AG04449 (cell line): ENCODE measurements around the gene FAM50A.

ENCODE experiments used
- CTCF ChIA-PET: fragments of 350-600 bp; formaldehyde crosslinking; extraction: SDS; loops from one replicate; lab custom pipeline; 2021; ENCODE audit warnings: antibody characterized with exemption; lab: Yijun Ruan, JAX
- POLR2A ChIA-PET: fragments of 400-600, 350-600 bp; formaldehyde crosslinking; extraction: SDS; loops from one replicate; lab custom pipeline; 2020; ENCODE audit warnings: antibody characterized with exemption, inconsistent platforms; lab: Yijun Ruan, JAX
- DNase-seq: peaks from one replicate; pipeline ENCODE4 v3.0.0-alpha.2; 2010; ENCODE audit warnings: low read depth, low spot score
- H3K4me3 ChIP-seq: 2 replicates; pipeline ENCODE4 v1.5.1; 2011; ENCODE audit warnings: low read depth, mild to moderate bottlenecking, control low read depth, low read length
- CTCF ChIP-seq: IDR thresholded peaks from one replicate; pipeline ENCODE4 v1.5.1; 2011; ENCODE audit warnings: mild to moderate bottlenecking, moderate library complexity, low read length, control low read depth, inconsistent platforms; ENCODE audit not compliant: insufficient read depth; ENCODE audit errors: missing control alignments

Gene FAM50A

GRCh38 chrX:154473683-154474082 lies 29.7 kb downstream of the FAM50A start:
- no peak for TF ChIP-seq CTCF
- POLR2A ChIA-PET: interaction anchor here (1.2 kb wide), 1 partner anchor 11 kb away, joined by 3 read pairs; no protein-coding TSS in a partner anchor
- CTCF ChIA-PET: no interaction called here
- H3K4me3 ChIP-seq: no peak overlapping the region
- no peak for DNase-seq

- no peak for DNase-seq
- TF ChIP-seq CTCF: no peak
- no peak overlapping the region for H3K4me3 ChIP-seq
- CTCF ChIA-PET: interaction anchor here (1.1 to 2.9 kb wide), 3 partner anchors 9 to 18 kb away, joined by 3 to 9 read pairs (median 4); partner anchors contain the start of gene UBL4A
- POLR2A ChIA-PET: interaction anchor here (0.6 to 1.4 kb wide), 3 partner anchors 13 to 507 kb away, joined by 3 to 4 read pairs (median 4); partner anchors contain the start of gene SLC10A3
Observed at GRCh38 chrX:154476821-154477220, 32.9 kb downstream of the FAM50A start.

- H3K4me3 ChIP-seq: peak overlapping the region; percentile 63
- TF ChIP-seq CTCF: no peak
- ChIA-PET POLR2A (interaction anchor here (0.9 to 2.0 kb wide), 2 partner anchors 12 to 18 kb away, joined by 4 to 16 read pairs; no protein-coding TSS in a partner anchor), CTCF (interaction anchor here (1.5 to 2.9 kb wide), 2 partner anchors 8 to 11 kb away, joined by 3 to 9 read pairs; partner anchors contain the start of gene UBL4A)
- no peak for DNase-seq
Observed at GRCh38 chrX:154477891-154478477, 34.0 kb downstream of the FAM50A start.

- ChIA-PET CTCF (no interaction called here), POLR2A (interaction anchor here (0.6 to 2.0 kb wide), 4 partner anchors 8 to 40 kb away, joined by 3 to 16 read pairs (median 4); no protein-coding TSS in a partner anchor)
- TF ChIP-seq CTCF: no peak
- peak within 1 kb of the TSS; percentile 63 for H3K4me3 ChIP-seq
- DNase-seq: peak; percentile 26
Observed at GRCh38 chrX:154478728-154479622, 35.0 kb downstream of the FAM50A start, which contains the start of gene LAGE3. Gene LAGE3, minus strand, starts transcription at chrX:154479281. Its CDS starts 366 bp downstream, at chrX:154478915.

- POLR2A ChIA-PET: no interaction called here
Observed at GRCh38 chrX:154481195-154481594, 37.3 kb downstream of the FAM50A start.

More at GRCh38 chrX:154481195-154481594, 37.3 kb downstream of the FAM50A start:
- H3K4me3 ChIP-seq: no peak overlapping the region
- TF ChIP-seq CTCF: no peak
- no peak for DNase-seq
- CTCF ChIA-PET: no interaction called here
